GM12873 (cell line): ENCODE results near the gene AICDA.

ENCODE experiments used
- TF ChIP-seq, protein P1 (sequence below): IDR thresholded peaks from 2 replicates; pipeline ENCODE4 v1.5.1; 2012; ENCODE audit warnings: low read depth, mild to moderate bottlenecking, moderate library complexity, low read length, control low read depth; ENCODE audit not compliant: insufficient read depth; ENCODE audit errors: missing control alignments

Gene AICDA

GRCh38 chr12:8562310-8562709, 50.3 kb downstream of the AICDA start:
- TF ChIP-seq, protein P1, sequence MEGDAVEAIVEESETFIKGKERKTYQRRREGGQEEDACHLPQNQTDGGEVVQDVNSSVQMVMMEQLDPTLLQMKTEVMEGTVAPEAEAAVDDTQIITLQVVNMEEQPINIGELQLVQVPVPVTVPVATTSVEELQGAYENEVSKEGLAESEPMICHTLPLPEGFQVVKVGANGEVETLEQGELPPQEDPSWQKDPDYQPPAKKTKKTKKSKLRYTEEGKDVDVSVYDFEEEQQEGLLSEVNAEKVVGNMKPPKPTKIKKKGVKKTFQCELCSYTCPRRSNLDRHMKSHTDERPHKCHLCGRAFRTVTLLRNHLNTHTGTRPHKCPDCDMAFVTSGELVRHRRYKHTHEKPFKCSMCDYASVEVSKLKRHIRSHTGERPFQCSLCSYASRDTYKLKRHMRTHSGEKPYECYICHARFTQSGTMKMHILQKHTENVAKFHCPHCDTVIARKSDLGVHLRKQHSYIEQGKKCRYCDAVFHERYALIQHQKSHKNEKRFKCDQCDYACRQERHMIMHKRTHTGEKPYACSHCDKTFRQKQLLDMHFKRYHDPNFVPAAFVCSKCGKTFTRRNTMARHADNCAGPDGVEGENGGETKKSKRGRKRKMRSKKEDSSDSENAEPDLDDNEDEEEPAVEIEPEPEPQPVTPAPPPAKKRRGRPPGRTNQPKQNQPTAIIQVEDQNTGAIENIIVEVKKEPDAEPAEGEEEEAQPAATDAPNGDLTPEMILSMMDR: peak; percentile 45

- TF ChIP-seq, protein P1: no peak
Observed at GRCh38 chr12:8561011-8561410, 51.6 kb downstream of the AICDA start.

DNA sequence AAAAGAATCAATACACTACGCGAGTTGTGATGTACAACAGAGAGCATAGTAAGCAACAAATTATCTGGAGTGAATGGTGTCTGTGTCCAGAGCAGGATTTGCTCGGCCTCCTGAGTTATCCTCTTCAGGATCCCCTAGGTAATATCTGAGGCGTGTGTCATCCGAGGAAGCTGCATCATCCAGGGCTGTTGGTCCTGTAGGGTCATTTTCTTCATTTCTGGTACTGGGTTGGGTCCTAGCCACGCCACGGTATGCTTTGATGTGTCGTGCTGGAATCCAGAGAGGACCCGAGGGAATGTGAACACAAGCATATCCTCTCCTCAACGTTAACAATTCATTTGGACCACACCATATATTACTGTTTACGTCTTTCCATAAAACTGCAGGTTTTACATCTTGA, 53.0 kb downstream of the AICDA start:
- TF ChIP-seq, protein P1: no peak

DNA sequence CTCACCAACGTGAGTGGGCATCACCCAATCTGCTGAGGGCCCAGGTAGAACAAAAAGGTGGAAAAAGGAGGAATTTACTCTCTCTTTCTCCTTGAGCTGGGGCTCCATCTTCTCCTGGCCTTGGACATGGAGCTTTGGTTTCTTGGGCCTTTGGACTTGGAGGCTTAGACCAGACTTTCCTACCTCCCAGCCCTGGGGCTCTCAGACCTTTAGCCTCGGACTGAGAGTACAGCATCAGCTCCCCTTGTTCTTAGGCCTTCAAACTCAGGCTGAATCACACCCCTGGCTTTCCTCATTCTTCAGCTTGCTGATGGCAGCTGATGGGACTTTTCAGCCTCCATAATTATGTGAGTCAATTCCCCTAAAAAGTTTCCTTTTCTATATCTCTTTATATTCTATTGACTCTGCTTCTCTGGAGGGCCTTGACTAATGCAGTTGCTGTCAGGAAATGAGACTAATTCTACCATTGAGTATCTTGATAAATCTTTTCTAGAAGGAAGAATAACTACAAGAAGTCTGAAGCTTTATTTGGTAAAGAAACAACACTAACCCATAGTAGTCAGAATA, 56.0 kb downstream of the AICDA start:
- TF ChIP-seq, protein P1: no peak

- TF ChIP-seq, protein P1: no peak
Observed at GRCh38 chr12:8554451-8555195, 58.0 kb downstream of the AICDA start.

DNA sequence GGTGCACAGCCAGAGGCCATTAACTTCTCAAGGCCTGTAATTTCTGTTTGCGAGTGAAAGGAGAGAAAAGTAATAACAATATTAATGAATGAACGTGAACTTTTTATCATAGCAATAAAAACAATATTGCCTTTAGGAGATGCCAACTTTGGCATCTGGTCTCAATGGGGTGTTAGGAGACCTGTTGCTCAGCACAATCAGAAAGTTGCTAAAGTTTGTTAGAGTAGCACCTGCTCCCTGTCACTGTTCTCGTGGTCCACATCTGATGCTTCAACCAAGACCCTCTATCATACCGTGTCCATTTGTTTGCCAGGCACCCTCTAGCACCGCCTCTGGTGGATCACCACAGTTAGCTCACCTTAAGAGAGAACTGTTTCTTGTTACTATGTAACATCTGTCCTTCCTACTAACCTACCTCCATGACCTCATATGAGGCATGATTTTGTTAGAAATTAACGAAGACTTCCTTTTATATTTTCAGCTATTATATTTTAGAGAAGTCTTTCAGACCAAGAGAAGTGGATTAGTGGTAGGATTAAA, 59.5 kb downstream of the AICDA start:
- TF ChIP-seq, protein P1: peak; percentile 9
